Naive thymus-derived CD8-positive, alpha-beta T cell (primary cell): ENCODE data around the gene ZNF550. TPM values are rescaled to one million over a fixed set of nuclear protein-coding genes. Genes with fewer than 3 reads are reported as not detected.

Experiments used
- ATAC-seq, 2 donors: fragments of 150-1000 bp; cut with Tn5 transposase in 1 of 2; sonication (Bioruptor Pico), chemical (Tn5 transposase) in 1 of 2; 1 replicate in 1 of 2; 2 replicates in 1 of 2; pipeline ENCODE4 v1.10.0; 2021; ENCODE audit warnings: mild to moderate bottlenecking in 2 of 2, moderate library complexity in 2 of 2
- POLR2A ChIA-PET: fragments of 350-600 bp; sonication (Branson Sonifier 250); formaldehyde crosslinking; loops from one replicate; lab custom pipeline; 2021; ENCODE audit warnings: antibody characterized with exemption; lab: Charles Lee
- DNase-seq, 10 donors: peaks; one replicate each; pipeline versions ENCODE4 v3.0.0 to v3.0.0-alpha.2; 2020 to 2022
- H3K27ac Mint-ChIP-seq, 10 donors: one replicate each; pipeline ENCODE4 v1.8.0; 2020 to 2022; ENCODE audit warnings: mild to moderate bottlenecking in 10 of 10, mixed read lengths in 10 of 10, moderate library complexity in 4 of 10, inconsistent platforms in 1 of 10
- H3K27me3 Mint-ChIP-seq, 5 donors: one replicate each; pipeline ENCODE4 v1.8.0; 2021 to 2022; ENCODE audit warnings: mixed read lengths in 5 of 5
- H3K36me3 Mint-ChIP-seq, 3 donors: one replicate each; pipeline ENCODE4 v1.8.0; 2020 to 2022; ENCODE audit warnings: mixed read lengths in 3 of 3, mild to moderate bottlenecking in 2 of 3, inconsistent platforms in 1 of 3
- H3K4me1 Mint-ChIP-seq, 4 donors: one replicate each; pipeline ENCODE4 v1.8.0; 2021 to 2022; ENCODE audit warnings: mixed read lengths in 4 of 4
- H3K4me3 Mint-ChIP-seq, 10 donors: one replicate each; pipeline ENCODE4 v1.8.0; 2020 to 2022; ENCODE audit warnings: mild to moderate bottlenecking in 10 of 10, mixed read lengths in 10 of 10, moderate library complexity in 6 of 10, inconsistent platforms in 1 of 10
- H3K9me3 Mint-ChIP-seq, 9 donors: one replicate each; pipeline ENCODE4 v1.8.0; 2020 to 2022; ENCODE audit warnings: mixed read lengths in 9 of 9, mild to moderate bottlenecking in 3 of 9, inconsistent platforms in 1 of 9, moderate library complexity in 1 of 9
- polyA plus RNA-seq, 3 donors: library from polyadenylated mRNA; unstranded; fragments of 300-500 nt; fragmentation: Illumina TruSeq; gene quantifications; one replicate each; pipeline ENCODE4 v1.2.3, GENCODE V29; 2021
- total RNA-seq, 8 experiments: library from RNA in 2 of 8; stranded (reverse) in 2 of 8; gene quantifications; one replicate each; pipeline ENCODE4 v1.2.3 and lab custom pipeline; 2021 to 2026

Gene ZNF550
- total and polyA plus RNA-seq, 5 experiments from 2014 or later: 4.1 to 51.1 (median 17.8) TPM

GRCh38 chr19:57570707-57571106 is 11.0 kb upstream of the ZNF550 start:
- Mint-ChIP-seq H3K27me3 (no peaks in the 10 kb centered on the region), H3K9me3 (peaks cover 0 to 100% (median 40%) of the 10 kb centered on the region in 9 donors), H3K36me3 (peaks cover 39 to 69% (median 56%) of the 10 kb centered on the region in 3 donors), H3K27ac (no peak overlapping the region), H3K4me1 (no peaks in the 10 kb centered on the region), H3K4me3 (no peak overlapping the region)
- DNase-seq (no peak), ATAC-seq (no peak)
- POLR2A ChIA-PET: interaction anchor here (1.1 kb wide), 1 partner anchor 31 kb away, joined by 3 read pairs; no protein-coding TSS in a partner anchor

- POLR2A ChIA-PET: no interaction called here
- Mint-ChIP-seq H3K36me3 (peaks cover 0 to 59% (median 32%) of the 10 kb centered on the region in 3 donors), H3K4me3 (no peak overlapping the region), H3K27me3 (peaks cover 0 to under 1% (median 0%) of the 10 kb centered on the region in 5 donors), H3K27ac (no peak overlapping the region), H3K4me1 (no peaks in the 10 kb centered on the region), H3K9me3 (peaks cover 0 to 97% (median 44%) of the 10 kb centered on the region in 9 donors)
- ATAC-seq (no peak), DNase-seq (no peak)
Measured at GRCh38 chr19:57566396-57567265, 7.0 kb upstream of the ZNF550 start.

GRCh38 chr19:57563547-57563946 is 3.9 kb upstream of the ZNF550 start:
- Mint-ChIP-seq H3K4me3 (no peak overlapping the region), H3K4me1 (peaks cover 14 to 21% (median 17%) of the 10 kb centered on the region in 4 donors), H3K27me3 (peaks cover 0 to 5% (median 0%) of the 10 kb centered on the region in 5 donors), H3K36me3 (peaks cover 0 to 61% (median 21%) of the 10 kb centered on the region in 3 donors), H3K27ac (no peak overlapping the region), H3K9me3 (peaks cover 0 to 75% (median 44%) of the 10 kb centered on the region in 9 donors)
- no peak for ATAC-seq
- no peak for DNase-seq
- POLR2A ChIA-PET: interaction anchor here (0.7 kb wide), 1 partner anchor 536 kb away, joined by 4 read pairs; no protein-coding TSS in a partner anchor

GRCh38 chr19:57560049-57560491 is 407 bp upstream of the ZNF550 start:
- peak overlapping the region; percentile 95 to 99 (median 98) for H3K4me3 Mint-ChIP-seq
- H3K27ac Mint-ChIP-seq: peak overlapping the region; percentile 88 to 98 (median 95)
- ATAC-seq (no peak), DNase-seq (no peak)
- POLR2A ChIA-PET: no interaction called here
- peaks cover 0 to 5% (median 0%) of the 10 kb centered on the region in 5 donors for H3K27me3 Mint-ChIP-seq
- peaks cover 26 to 46% (median 34%) of the 10 kb centered on the region in 4 donors for H3K4me1 Mint-ChIP-seq
- H3K9me3 Mint-ChIP-seq: peaks cover 0 to 60% (median 32%) of the 10 kb centered on the region in 9 donors
- H3K36me3 Mint-ChIP-seq: peaks cover 27 to 54% (median 43%) of the 10 kb centered on the region in 3 donors

GRCh38 chr19:57559008-57559403 is 657 bp downstream of the ZNF550 start:
- peak; percentile 34 to 43 for ATAC-seq
- peak in 5 of 10 donors; percentile 6 to 23 (median 13) for DNase-seq
- Mint-ChIP-seq H3K4me3 (peak overlapping the region; percentile 95 to 99 (median 98)), H3K4me1 (peaks cover 28 to 46% (median 36%) of the 10 kb centered on the region in 4 donors), H3K36me3 (peaks cover 37 to 59% (median 50%) of the 10 kb centered on the region in 3 donors), H3K9me3 (peaks cover 0 to 60% (median 34%) of the 10 kb centered on the region in 9 donors), H3K27me3 (peaks cover 0 to 5% (median 0%) of the 10 kb centered on the region in 5 donors), H3K27ac (peak overlapping the region; percentile 86 to 98 (median 95))
- POLR2A ChIA-PET: interaction anchor here (1.0 kb wide), 1 partner anchor 31 kb away, joined by 3 read pairs; no protein-coding TSS in a partner anchor

GRCh38 chr19:57558525-57558924 is 1.1 kb downstream of the ZNF550 start:
- Mint-ChIP-seq H3K4me1 (peaks cover 28 to 46% (median 36%) of the 10 kb centered on the region in 4 donors), H3K9me3 (peaks cover 0 to 60% (median 31%) of the 10 kb centered on the region in 9 donors), H3K27me3 (peaks cover 0 to 5% (median 0%) of the 10 kb centered on the region in 5 donors), H3K36me3 (peaks cover 42 to 56% (median 51%) of the 10 kb centered on the region in 3 donors), H3K4me3 (peak overlapping the region; percentile 95 to 99 (median 98)), H3K27ac (peak overlapping the region in 9 of 10 donors; percentile 32 to 98 (median 94))
- no peak for ATAC-seq
- POLR2A ChIA-PET: interaction anchor here (1.0 kb wide), 1 partner anchor 31 kb away, joined by 3 read pairs; no protein-coding TSS in a partner anchor
- DNase-seq: no peak

GRCh38 chr19:57557659-57558058 is 2.0 kb downstream of the ZNF550 start:
- Mint-ChIP-seq H3K36me3 (peaks cover 51 to 58% (median 58%) of the 10 kb centered on the region in 3 donors), H3K4me3 (peak overlapping the region; percentile 95 to 99 (median 98)), H3K9me3 (peaks cover 0 to 63% (median 31%) of the 10 kb centered on the region in 9 donors), H3K4me1 (peaks cover 28 to 46% (median 36%) of the 10 kb centered on the region in 4 donors), H3K27me3 (peaks cover 0 to 5% (median 0%) of the 10 kb centered on the region in 5 donors), H3K27ac (peak overlapping the region in 5 of 10 donors; percentile 40 to 98 (median 84))
- DNase-seq (no peak), ATAC-seq (no peak)
- POLR2A ChIA-PET: no interaction called here

- Mint-ChIP-seq H3K27me3 (no peaks in the 10 kb centered on the region), H3K4me1 (peaks cover 5 to 17% (median 12%) of the 10 kb centered on the region in 4 donors), H3K36me3 (peaks cover 79 to 100% (median 98%) of the 10 kb centered on the region in 3 donors), H3K9me3 (peaks cover 15 to 91% (median 49%) of the 10 kb centered on the region in 9 donors), H3K27ac (no peak overlapping the region), H3K4me3 (no peak overlapping the region)
- POLR2A ChIA-PET: no interaction called here
- no peak for ATAC-seq
- DNase-seq: no peak
Measured at GRCh38 chr19:57552432-57552831, 7.2 kb downstream of the ZNF550 start.

- Mint-ChIP-seq H3K36me3 (peaks cover 78 to 98% (median 89%) of the 10 kb centered on the region in 3 donors), H3K4me1 (peaks cover 0 to 8% (median 1%) of the 10 kb centered on the region in 4 donors), H3K27ac (no peak overlapping the region), H3K9me3 (peaks cover 19 to 100% (median 60%) of the 10 kb centered on the region in 9 donors), H3K27me3 (no peaks in the 10 kb centered on the region), H3K4me3 (no peak overlapping the region)
- DNase-seq (no peak), ATAC-seq (no peak)
- POLR2A ChIA-PET: no interaction called here
Measured at GRCh38 chr19:57546513-57546912, 13.2 kb downstream of the ZNF550 start.

- POLR2A ChIA-PET: no interaction called here
- Mint-ChIP-seq H3K4me3 (no peak overlapping the region), H3K27me3 (no peaks in the 10 kb centered on the region), H3K9me3 (peaks cover 13 to 100% (median 60%) of the 10 kb centered on the region in 9 donors), H3K4me1 (peaks cover 0 to 10% (median 2%) of the 10 kb centered on the region in 4 donors), H3K27ac (no peak overlapping the region), H3K36me3 (peaks cover 84 to 100% (median 92%) of the 10 kb centered on the region in 3 donors)
- ATAC-seq (no peak), DNase-seq (no peak)
Measured at GRCh38 chr19:57537953-57538547, 21.6 kb downstream of the ZNF550 start.

GRCh38 chr19:57527136-57527881 is 32.4 kb downstream of the ZNF550 start, which contains the start of gene ZNF549:
Gene ZNF549 (plus strand): TSS chr19:57527356. CDS start chr19:57527574, 218 bp downstream.
- Mint-ChIP-seq H3K27ac (peak within 1 kb of the TSS; percentile 89 to 100 (median 96)), H3K4me1 (peaks cover 16 to 29% (median 23%) of the 10 kb centered on the region in 4 donors), H3K9me3 (peaks cover 11 to 71% (median 50%) of the 10 kb centered on the region in 9 donors), H3K4me3 (peak within 1 kb of the TSS; percentile 95 to 100 (median 96)), H3K27me3 (no peaks in the 10 kb centered on the region), H3K36me3 (peaks cover 37 to 62% (median 54%) of the 10 kb centered on the region in 3 donors)
- POLR2A ChIA-PET: interaction anchor here (1.2 to 1.3 kb wide), 3 partner anchors 28 to 50 kb away, joined by 3 to 5 read pairs (median 4); partner anchors contain the start of gene ZNF773
- DNase-seq: peak; percentile 77 to 95 (median 89)
- peak; percentile 97 to 98 for ATAC-seq
